Glomerular visceral epithelial cell (primary cell): ENCODE data around the gene EXOC3L1.

Experiments used
- DNase-seq: peaks from one replicate; pipeline ENCODE4 v3.0.0-alpha.2; 2016; ENCODE audit errors: extremely low spot score

The EXOC3L1 gene

GRCh38 chr16:67149276-67150046, 40.5 kb downstream of the EXOC3L1 start:
- no peak for DNase-seq

DNA sequence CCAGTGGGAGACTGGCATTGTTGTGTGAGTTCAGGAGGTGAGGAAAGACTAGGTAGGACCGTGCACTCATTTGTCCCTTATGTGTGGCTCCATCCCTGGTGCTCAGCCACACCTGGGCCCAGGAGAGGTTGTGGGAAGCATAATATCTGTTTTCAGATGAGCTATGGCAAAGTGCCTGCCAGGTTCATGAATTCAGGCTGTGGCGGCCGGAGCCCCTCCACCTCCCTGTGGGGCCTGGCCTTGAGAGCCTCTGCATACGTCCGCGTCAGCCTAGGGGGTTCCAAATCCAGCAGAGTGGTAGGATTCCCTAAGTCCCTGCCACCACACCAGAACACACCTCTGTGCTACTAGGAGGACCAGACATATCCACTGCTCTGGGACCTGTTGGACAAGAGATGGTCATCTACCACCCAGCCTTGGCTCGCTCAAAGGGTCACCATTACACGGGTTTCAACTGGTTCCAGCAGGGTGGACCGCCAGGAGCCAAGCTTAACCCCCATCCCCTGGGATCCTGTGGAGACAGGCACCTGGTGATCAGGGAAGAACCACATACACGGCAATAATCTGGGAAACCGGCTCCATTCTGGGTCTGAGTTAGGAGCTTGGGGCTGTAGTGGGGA, 41.2 kb downstream of the EXOC3L1 start:
- DNase-seq = no peak

GRCh38 chr16:67148221-67148620, 41.7 kb downstream of the EXOC3L1 start:
- no peak for DNase-seq

GRCh38 chr16:67147437-67148140, 42.3 kb downstream of the EXOC3L1 start:
- no peak for DNase-seq

DNA sequence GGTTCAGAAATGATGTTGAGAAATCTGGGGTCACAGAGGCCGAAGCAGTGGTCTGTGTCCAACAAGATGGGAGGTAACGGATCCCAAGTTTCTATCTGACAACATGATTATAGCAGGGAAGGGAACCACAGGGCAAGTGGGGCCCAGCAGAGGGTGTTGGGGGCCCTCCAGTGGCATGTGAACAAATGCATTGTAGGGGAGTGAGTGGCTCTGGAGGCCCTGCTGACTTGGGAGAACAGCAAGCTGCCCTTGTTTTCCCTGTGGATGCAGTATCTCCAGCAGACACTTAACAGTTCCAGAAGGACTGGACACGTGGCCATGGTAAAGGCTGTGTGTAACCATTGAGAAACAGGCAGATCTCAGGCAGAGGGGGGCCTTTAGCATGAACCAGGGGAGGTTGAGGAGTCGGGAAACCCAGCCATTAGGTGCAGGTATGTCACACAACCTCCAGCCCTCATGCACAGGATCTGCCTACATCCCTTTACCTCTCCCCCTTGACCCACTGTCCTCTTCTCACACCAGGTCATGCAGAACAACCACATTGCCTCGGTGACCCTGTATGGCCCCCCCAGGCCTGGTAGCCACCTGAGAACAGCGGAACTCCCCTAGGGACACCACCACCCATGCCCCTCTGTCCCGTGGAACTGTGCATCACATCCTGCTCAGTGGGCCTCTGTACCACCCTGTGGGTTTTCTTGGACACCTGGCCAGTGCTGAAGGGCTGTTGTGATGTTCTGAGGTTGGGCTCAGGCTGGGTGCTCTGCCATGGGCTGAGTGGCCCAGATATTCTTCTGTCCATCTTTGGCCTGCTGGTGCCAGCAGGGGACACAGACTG, 43.2 kb downstream of the EXOC3L1 start:
- no peak for DNase-seq

DNA sequence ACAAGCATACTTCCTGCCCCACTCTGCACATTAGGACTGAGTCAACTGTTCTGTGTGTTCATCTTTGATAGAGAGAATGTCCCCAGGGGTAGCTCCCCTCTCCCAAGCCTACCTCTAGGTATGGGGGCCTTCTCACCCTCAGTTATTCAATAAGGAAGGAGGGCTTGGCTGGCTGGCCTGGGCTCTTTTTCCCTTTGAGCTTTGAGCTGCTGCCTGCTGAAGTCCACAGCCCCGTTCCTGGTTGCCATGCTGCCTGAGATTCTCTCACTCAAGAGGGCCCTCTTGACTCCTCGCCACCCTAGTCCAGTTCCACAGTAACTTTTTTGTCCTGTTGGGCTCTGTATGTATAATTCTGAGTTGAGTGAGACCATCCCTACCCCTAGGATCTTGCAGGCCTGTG, 44.2 kb downstream of the EXOC3L1 start:
- DNase-seq = no peak

GRCh38 chr16:67144943-67145342, 45.0 kb downstream of the EXOC3L1 start:
- no peak for DNase-seq

GRCh38 chr16:67142342-67142741, 47.6 kb downstream of the EXOC3L1 start:
- DNase-seq = no peak

DNA sequence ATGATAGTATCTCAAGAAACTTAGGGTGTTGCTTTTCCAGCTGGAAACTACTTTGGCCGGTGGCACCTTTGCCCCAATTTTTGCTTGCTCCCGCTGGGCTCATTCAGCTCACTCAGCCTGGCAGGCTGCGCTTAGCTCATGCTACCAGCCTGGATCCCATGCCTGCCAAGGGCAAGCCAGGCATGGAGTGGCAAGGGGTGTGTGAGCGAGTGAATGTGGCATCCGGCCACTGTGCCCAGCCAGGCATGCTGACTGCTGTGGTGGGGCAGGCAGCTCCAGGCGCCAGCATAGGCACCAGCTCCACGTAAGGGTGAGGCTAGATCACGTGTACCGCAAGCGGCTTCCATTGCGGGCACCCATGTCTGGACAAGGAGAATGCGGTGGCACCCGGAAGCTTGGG, 48.5 kb downstream of the EXOC3L1 start:
- DNase-seq = no peak

- DNase-seq = peak; percentile 35
Measured at GRCh38 chr16:67137605-67138004, 52.3 kb downstream of the EXOC3L1 start.
